ENCODE results near the gene CPS1. TPM values are rescaled to one million over a fixed set of nuclear protein-coding genes. Genes with fewer than 3 reads are reported as not detected.

Gene CPS1
- total RNA-seq, 1 experiment from 2014 or later, result 0.84 TPM

DNA sequence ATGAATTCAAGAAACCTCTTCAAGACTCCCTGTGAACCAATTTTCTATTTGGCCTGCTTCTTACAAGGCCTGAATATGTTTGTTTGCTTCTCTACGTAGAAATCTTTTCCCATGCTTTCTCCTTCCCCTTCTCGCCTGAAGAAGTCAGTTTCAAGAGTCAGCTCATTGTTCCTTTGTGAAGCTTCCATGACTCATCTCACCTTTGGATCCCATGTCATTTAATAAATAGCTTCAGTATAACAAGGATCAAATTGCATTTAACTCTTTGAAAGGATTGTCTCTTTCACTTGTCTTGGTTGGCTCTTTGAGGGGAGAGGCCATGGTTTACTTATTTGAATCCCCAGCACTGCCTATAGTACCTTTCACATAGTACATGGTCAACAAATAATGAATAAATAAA, 28.4 kb downstream of the CPS1 start:
- H3K4me1 ChIP-seq, result no peaks in the 10 kb centered on the region
- Mint-ChIP-seq H3K27me3 (ENCODE audit: insufficient read depth, unreplicated experiment) (no peaks in the 10 kb centered on the region), H3K36me3 (ENCODE audit: insufficient read depth, unreplicated experiment) (no peaks in the 10 kb centered on the region), H3K4me1 (ENCODE audit: low read depth, unreplicated experiment) (no peaks in the 10 kb centered on the region), H3K27ac (ENCODE audit: unreplicated experiment) (no peak overlapping the region), H3K9me3 (ENCODE audit: unreplicated experiment) (no peaks in the 10 kb centered on the region), H3K4me3 (ENCODE audit: unreplicated experiment) (no peak overlapping the region)
- intact Hi-C loops (cut with micrococcal nuclease; ENCODE audit: unreplicated experiment), result no loop called here
- CTCF ChIA-PET, result interaction anchor here (1.1 kb wide), 1 partner anchor 81 kb away, joined by 3 read pairs; no protein-coding TSS in a partner anchor
- BruUV-seq (replicated peaks), result no TSS peak
- no peaks in the 10 kb centered on the region for H3K9me3 ChIP-seq
- H3K27me3 ChIP-seq (replicated peaks; ENCODE audit: control insufficient read depth, insufficient read depth, low read length), result no peaks in the 10 kb centered on the region
- DNase-seq, result no peak
- H3K4me3 ChIP-seq (ENCODE audit: low read depth, low read length), result no peak overlapping the region
- POLR2A ChIA-PET, result no interaction called here
- no peaks in the 10 kb centered on the region for H3K36me3 ChIP-seq (ENCODE audit: control insufficient read depth, insufficient read depth, low read length)
- TF ChIP-seq, protein P1, sequence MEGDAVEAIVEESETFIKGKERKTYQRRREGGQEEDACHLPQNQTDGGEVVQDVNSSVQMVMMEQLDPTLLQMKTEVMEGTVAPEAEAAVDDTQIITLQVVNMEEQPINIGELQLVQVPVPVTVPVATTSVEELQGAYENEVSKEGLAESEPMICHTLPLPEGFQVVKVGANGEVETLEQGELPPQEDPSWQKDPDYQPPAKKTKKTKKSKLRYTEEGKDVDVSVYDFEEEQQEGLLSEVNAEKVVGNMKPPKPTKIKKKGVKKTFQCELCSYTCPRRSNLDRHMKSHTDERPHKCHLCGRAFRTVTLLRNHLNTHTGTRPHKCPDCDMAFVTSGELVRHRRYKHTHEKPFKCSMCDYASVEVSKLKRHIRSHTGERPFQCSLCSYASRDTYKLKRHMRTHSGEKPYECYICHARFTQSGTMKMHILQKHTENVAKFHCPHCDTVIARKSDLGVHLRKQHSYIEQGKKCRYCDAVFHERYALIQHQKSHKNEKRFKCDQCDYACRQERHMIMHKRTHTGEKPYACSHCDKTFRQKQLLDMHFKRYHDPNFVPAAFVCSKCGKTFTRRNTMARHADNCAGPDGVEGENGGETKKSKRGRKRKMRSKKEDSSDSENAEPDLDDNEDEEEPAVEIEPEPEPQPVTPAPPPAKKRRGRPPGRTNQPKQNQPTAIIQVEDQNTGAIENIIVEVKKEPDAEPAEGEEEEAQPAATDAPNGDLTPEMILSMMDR (IDR thresholded peaks at IDR 0.05; ENCODE audit: insufficient read depth in 1 of 2, low read depth in 1 of 2, low read length in 1 of 2, severe bottlenecking in 1 of 2, unreplicated experiment in 1 of 2), result no peak

DNA sequence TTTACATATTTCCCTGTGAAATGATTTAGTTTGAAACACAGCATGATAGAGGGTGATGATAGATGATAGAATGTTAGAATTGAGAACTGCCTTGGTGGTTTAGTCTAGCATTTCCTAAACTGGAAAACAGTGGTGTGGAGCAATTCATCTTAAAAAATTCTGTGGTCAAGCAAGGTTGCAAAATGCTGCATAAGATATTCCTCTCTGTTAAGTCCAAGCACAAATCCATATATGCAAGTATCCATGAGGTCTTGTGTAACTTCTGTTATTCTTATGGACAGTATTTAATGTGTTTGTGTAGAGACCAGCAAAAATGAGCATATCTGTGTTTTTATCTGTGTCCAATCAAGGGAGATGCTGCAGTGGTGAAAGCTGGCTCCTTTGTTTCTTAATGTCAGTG, 30.0 kb downstream of the CPS1 start:
- CTCF ChIA-PET, result no interaction called here
- Mint-ChIP-seq H3K27me3 (ENCODE audit: insufficient read depth, unreplicated experiment) (no peaks in the 10 kb centered on the region), H3K9me3 (ENCODE audit: unreplicated experiment) (no peaks in the 10 kb centered on the region), H3K4me3 (ENCODE audit: unreplicated experiment) (no peak overlapping the region), H3K27ac (ENCODE audit: unreplicated experiment) (no peak overlapping the region), H3K36me3 (ENCODE audit: insufficient read depth, unreplicated experiment) (no peaks in the 10 kb centered on the region), H3K4me1 (ENCODE audit: low read depth, unreplicated experiment) (no peaks in the 10 kb centered on the region)
- Histone ChIP-seq H3K4me1 (no peaks in the 10 kb centered on the region), H3K27me3 (replicated peaks; ENCODE audit: control insufficient read depth, insufficient read depth, low read length) (no peaks in the 10 kb centered on the region), H3K4me3 (ENCODE audit: low read depth, low read length) (no peak overlapping the region), H3K9me3 (no peaks in the 10 kb centered on the region), H3K36me3 (ENCODE audit: control insufficient read depth, insufficient read depth, low read length) (no peaks in the 10 kb centered on the region)
- POLR2A ChIA-PET, result no interaction called here
- intact Hi-C loops (cut with micrococcal nuclease; ENCODE audit: unreplicated experiment), result no loop called here
- no TSS peak for BruUV-seq (replicated peaks)
- TF ChIP-seq, protein P1 (IDR thresholded peaks at IDR 0.05; ENCODE audit: insufficient read depth in 1 of 2, low read depth in 1 of 2, low read length in 1 of 2, severe bottlenecking in 1 of 2, unreplicated experiment in 1 of 2), result no peak
- no peak for DNase-seq

DNA sequence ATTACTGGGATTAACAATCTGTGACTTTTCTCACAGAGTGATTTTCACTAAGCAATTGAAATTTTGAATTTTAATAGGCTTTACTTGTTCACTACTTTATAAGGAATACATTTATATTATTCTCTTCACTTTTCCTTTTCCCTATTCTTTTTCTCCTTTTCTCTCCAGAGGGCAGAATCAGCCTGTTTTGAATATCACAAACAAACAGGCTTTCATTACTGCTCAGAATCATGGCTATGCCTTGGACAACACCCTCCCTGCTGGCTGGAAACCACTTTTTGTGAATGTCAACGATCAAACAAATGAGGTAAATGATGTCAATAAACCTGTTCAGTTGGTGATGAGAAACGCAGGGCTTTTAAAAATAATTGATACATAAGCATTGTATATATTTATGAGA, 35.3 kb downstream of the CPS1 start:
- no peaks in the 10 kb centered on the region for H3K9me3 ChIP-seq
- H3K4me3 ChIP-seq (ENCODE audit: low read depth, low read length), result no peak overlapping the region
- no peaks in the 10 kb centered on the region for H3K4me1 ChIP-seq
- ChIA-PET CTCF (no interaction called here), POLR2A (no interaction called here)
- Mint-ChIP-seq H3K4me3 (ENCODE audit: unreplicated experiment) (no peak overlapping the region), H3K9me3 (ENCODE audit: unreplicated experiment) (no peaks in the 10 kb centered on the region), H3K27ac (ENCODE audit: unreplicated experiment) (no peak overlapping the region), H3K4me1 (ENCODE audit: low read depth, unreplicated experiment) (no peaks in the 10 kb centered on the region), H3K36me3 (ENCODE audit: insufficient read depth, unreplicated experiment) (no peaks in the 10 kb centered on the region), H3K27me3 (ENCODE audit: insufficient read depth, unreplicated experiment) (no peaks in the 10 kb centered on the region)
- intact Hi-C loops (cut with micrococcal nuclease; ENCODE audit: unreplicated experiment), result no loop called here
- H3K27me3 ChIP-seq (replicated peaks; ENCODE audit: control insufficient read depth, insufficient read depth, low read length), result no peaks in the 10 kb centered on the region
- TF ChIP-seq, protein P1 (IDR thresholded peaks at IDR 0.05; ENCODE audit: insufficient read depth in 1 of 2, low read depth in 1 of 2, low read length in 1 of 2, severe bottlenecking in 1 of 2, unreplicated experiment in 1 of 2), result no peak
- BruUV-seq (replicated peaks), result no TSS peak
- no peak for DNase-seq
- no peaks in the 10 kb centered on the region for H3K36me3 ChIP-seq (ENCODE audit: control insufficient read depth, insufficient read depth, low read length)

Data from Caco-2 (cell line).